ENCODE measurements around the gene TBCD. TPM values are rescaled to one million over a fixed set of nuclear protein-coding genes. Genes with fewer than 3 reads are reported as not detected.

The TBCD gene
- total RNA-seq, 1 experiment from 2014 or later: 94.6 TPM

GRCh38 chr17:82884341-82884969, 132.6 kb downstream of the TBCD start:
- no peak for TF ChIP-seq CTCF (IDR thresholded peaks at IDR 0.05; ENCODE audit: insufficient read depth in 1 of 2, low read depth in 1 of 2, low read length in 1 of 2, severe bottlenecking in 1 of 2, unreplicated experiment in 1 of 2)
- no peaks in the 10 kb centered on the region; the same call in 1 of the 2 replicates for H3K36me3 ChIP-seq (ENCODE audit: control insufficient read depth, insufficient read depth, low read length)
- no peak for DNase-seq
- H3K4me3 ChIP-seq (ENCODE audit: low read depth, low read length): no peak overlapping the region
- peaks cover 57% of the 10 kb centered on the region for H3K4me1 ChIP-seq
- H3K9me3 ChIP-seq: no peaks in the 10 kb centered on the region
- no peak overlapping the region for H3K4me3 Mint-ChIP-seq (ENCODE audit: unreplicated experiment)
- BruUV-seq (replicated peaks): no TSS peak
- H3K9me3 Mint-ChIP-seq (ENCODE audit: unreplicated experiment): peaks cover 7% of the 10 kb centered on the region
- ChIA-PET CTCF (interaction anchor here (0.6 kb wide), 1 partner anchor 104 kb away, joined by 3 read pairs; no protein-coding TSS in a partner anchor), POLR2A (no interaction called here)
- peaks cover 54% of the 10 kb centered on the region for H3K36me3 Mint-ChIP-seq (ENCODE audit: insufficient read depth, unreplicated experiment)
- peaks cover 64% of the 10 kb centered on the region for H3K4me1 Mint-ChIP-seq (ENCODE audit: low read depth, unreplicated experiment)
- H3K27ac Mint-ChIP-seq (ENCODE audit: unreplicated experiment): peak overlapping the region; percentile 65
- H3K27me3 ChIP-seq (replicated peaks; ENCODE audit: control insufficient read depth, insufficient read depth, low read length): no peaks in the 10 kb centered on the region
- intact Hi-C loops (cut with micrococcal nuclease; ENCODE audit: unreplicated experiment): no loop called here
- no peaks in the 10 kb centered on the region for H3K27me3 Mint-ChIP-seq (ENCODE audit: insufficient read depth, unreplicated experiment)

- H3K4me3 Mint-ChIP-seq (ENCODE audit: unreplicated experiment): no peak overlapping the region
- H3K4me1 Mint-ChIP-seq (ENCODE audit: low read depth, unreplicated experiment): peaks cover 64% of the 10 kb centered on the region
- no peaks in the 10 kb centered on the region; the same call in 1 of the 2 replicates for H3K36me3 ChIP-seq (ENCODE audit: control insufficient read depth, insufficient read depth, low read length)
- intact Hi-C loops (cut with micrococcal nuclease; ENCODE audit: unreplicated experiment): no loop called here
- no peak for TF ChIP-seq CTCF (IDR thresholded peaks at IDR 0.05; ENCODE audit: insufficient read depth in 1 of 2, low read depth in 1 of 2, low read length in 1 of 2, severe bottlenecking in 1 of 2, unreplicated experiment in 1 of 2)
- no peak overlapping the region for H3K4me3 ChIP-seq (ENCODE audit: low read depth, low read length)
- ChIA-PET CTCF (interaction anchor here (0.6 to 0.8 kb wide), 2 partner anchors 8 to 105 kb away, joined by 3 read pairs; no protein-coding TSS in a partner anchor), POLR2A (no interaction called here)
- H3K27me3 Mint-ChIP-seq (ENCODE audit: insufficient read depth, unreplicated experiment): no peaks in the 10 kb centered on the region
- H3K36me3 Mint-ChIP-seq (ENCODE audit: insufficient read depth, unreplicated experiment): peaks cover 56% of the 10 kb centered on the region
- peak overlapping the region; percentile 65 for H3K27ac Mint-ChIP-seq (ENCODE audit: unreplicated experiment)
- peaks cover 7% of the 10 kb centered on the region for H3K9me3 Mint-ChIP-seq (ENCODE audit: unreplicated experiment)
- peaks cover 60% of the 10 kb centered on the region for H3K4me1 ChIP-seq
- no peaks in the 10 kb centered on the region for H3K27me3 ChIP-seq (replicated peaks; ENCODE audit: control insufficient read depth, insufficient read depth, low read length)
- DNase-seq: no peak
- no peaks in the 10 kb centered on the region for H3K9me3 ChIP-seq
- BruUV-seq (replicated peaks): no TSS peak
These were observed 133.1 kb downstream of the TBCD start for GRCh38 chr17:82884970-82885353.

DNA sequence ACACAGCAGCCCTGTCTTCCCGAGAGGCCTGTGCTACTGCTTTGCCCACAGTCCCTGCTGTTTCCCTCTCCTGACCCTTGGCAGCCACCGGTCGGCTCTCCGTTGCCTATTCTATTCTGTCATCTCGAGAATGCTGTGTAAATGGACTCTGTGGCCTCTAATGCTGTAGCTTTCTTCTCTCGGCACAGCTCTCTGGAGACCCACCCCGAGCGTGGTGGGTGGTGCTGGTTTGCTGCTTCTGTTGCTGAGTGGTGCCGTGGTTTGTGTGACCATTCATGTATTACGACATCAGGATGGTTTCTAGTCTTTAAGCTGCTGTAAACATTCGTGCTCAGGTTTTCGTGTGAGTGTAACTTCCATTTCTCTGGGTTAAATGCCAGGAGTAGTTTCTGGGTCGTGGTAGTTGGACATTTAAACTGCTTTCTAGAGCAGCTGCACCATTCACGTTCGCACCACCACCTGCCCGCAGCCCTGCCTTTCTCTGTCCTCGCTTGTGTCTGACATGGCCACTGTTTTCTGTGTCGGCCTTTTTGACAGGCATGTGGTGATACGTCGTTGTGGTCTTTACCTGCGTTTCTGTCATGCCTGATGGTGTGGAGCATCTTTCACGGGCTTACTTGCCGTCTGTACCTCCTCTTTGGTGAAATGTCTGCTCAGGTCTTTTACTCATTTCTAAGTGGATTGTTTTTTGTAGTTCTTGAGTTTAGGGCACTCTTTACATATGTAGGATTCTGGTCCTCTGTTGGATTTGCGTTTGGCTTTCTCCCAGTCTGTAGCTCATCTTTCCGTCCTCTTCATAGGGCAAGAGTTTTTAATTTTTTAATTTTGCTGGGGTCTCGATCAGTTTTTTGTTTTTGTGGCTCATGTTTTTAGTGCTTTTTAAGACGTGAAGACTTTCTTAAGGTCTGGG, 135.6 kb downstream of the TBCD start:
- no peaks in the 10 kb centered on the region for H3K27me3 ChIP-seq (replicated peaks; ENCODE audit: control insufficient read depth, insufficient read depth, low read length)
- no peaks in the 10 kb centered on the region for H3K9me3 ChIP-seq
- Mint-ChIP-seq H3K27me3 (ENCODE audit: insufficient read depth, unreplicated experiment) (no peaks in the 10 kb centered on the region), H3K4me3 (ENCODE audit: unreplicated experiment) (no peak overlapping the region), H3K9me3 (ENCODE audit: unreplicated experiment) (peaks cover 7% of the 10 kb centered on the region), H3K4me1 (ENCODE audit: low read depth, unreplicated experiment) (peaks cover 57% of the 10 kb centered on the region), H3K27ac (ENCODE audit: unreplicated experiment) (peak overlapping the region; percentile 94), H3K36me3 (ENCODE audit: insufficient read depth, unreplicated experiment) (peaks cover 48% of the 10 kb centered on the region)
- intact Hi-C loops (cut with micrococcal nuclease; ENCODE audit: unreplicated experiment): no loop called here
- POLR2A ChIA-PET: no interaction called here
- no peak for DNase-seq
- peaks cover 56% of the 10 kb centered on the region for H3K4me1 ChIP-seq
- H3K36me3 ChIP-seq (ENCODE audit: control insufficient read depth, insufficient read depth, low read length): no peaks in the 10 kb centered on the region; the same call in 1 of the 2 replicates
- H3K4me3 ChIP-seq (ENCODE audit: low read depth, low read length): no peak overlapping the region
- BruUV-seq (replicated peaks): no TSS peak
- TF ChIP-seq CTCF (IDR thresholded peaks at IDR 0.05; ENCODE audit: insufficient read depth in 1 of 2, low read depth in 1 of 2, low read length in 1 of 2, severe bottlenecking in 1 of 2, unreplicated experiment in 1 of 2): no peak
- CTCF ChIA-PET: interaction anchor here (0.6 kb wide), 1 partner anchor 10 kb away, joined by 3 read pairs; no protein-coding TSS in a partner anchor

Data from Caco-2 (cell line).